GM21381 (cell line): ENCODE data around the gene CFAP97D1.
"Not testable (repeated sequence)": the region's sequence is repeated elsewhere in the genome, so short reads cannot be mapped to it uniquely, and the experiment has no call there.

Source experiments
- ATAC-seq: cut with Tn5 transposase; IDR thresholded peaks from one replicate; pipeline ENCODE4 v1.9.1; 2021; ENCODE audit warnings: mild to moderate bottlenecking, moderate library complexity; ENCODE audit not compliant: unreplicated experiment

The CFAP97D1 gene

DNA sequence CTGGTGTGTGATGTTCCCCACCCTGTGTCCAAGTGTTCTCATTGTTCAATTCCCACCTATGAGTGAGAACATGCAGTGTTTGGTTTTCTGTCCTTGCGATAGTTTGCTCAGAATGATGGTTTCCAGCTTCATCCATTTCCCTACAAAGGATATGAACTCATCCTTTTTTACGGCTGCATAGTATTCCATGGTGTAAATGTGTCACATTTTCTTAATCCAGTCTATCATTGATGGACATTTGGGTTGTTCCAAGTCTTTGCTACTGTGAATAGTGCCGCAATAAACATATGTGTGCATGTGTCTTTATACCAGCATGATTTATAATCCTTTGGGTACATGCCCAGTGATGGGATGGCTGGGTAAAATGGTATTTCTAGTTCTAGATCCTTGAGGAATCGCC, 12.4 kb downstream of the CFAP97D1 start:
- not testable (repeated sequence) for ATAC-seq

DNA sequence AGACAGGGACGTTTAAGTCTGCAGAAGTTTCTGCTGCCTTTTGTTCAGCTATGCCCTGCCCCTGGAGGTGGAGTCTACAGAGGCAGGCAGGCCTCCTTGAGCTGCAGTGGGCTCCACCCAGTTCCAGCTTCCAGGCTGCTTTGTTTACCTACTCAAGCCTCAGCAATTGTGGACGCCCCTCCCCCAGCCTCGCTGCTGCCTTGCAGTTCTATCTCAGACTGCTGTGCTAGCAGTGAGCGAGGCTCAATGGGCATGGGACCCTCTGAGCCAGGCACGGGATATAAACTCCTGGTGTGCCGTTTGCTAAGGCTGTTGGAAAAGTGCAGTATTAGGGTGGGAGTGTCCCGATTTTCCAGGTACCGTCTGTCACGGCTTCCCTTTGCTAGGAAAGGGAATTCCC, 17.8 kb downstream of the CFAP97D1 start:
- not testable (repeated sequence) for ATAC-seq

DNA sequence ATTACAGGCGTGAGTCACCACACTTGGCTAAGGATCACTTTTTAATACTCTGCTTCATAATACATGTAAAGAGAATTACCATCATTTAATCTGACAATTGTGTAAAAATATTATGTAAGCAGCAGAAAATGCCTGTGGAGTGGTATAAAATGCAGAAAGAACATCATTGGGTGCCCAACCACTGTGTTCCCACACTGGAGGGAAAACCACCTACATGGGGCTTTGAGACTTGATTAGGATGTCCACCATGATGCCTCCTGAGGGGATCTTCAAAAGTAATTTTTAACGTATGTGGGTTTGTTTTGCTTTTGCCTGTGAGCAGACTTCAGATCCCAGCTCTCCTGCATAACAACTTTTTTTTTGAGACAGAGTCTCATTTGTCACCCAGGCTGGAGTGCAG, 18.8 kb downstream of the CFAP97D1 start:
- no peak for ATAC-seq

DNA sequence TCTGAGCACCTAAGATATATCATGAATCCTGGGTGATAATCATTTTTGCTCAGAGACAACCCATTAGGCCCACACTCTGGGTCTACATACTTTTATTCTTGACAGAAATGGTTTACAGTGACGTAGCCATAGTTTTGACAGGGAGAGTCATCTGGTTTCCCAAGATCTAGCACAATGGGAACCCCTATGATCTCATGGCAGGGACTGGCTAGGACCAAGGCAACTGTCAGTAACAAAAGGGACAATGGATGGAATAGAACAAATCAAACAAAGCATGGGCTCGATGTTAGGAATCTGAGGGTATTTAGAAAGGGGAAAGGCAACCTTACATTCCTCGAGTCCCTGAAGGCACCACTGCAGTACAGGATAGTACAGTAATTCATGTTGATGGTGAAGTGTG, 20.5 kb downstream of the CFAP97D1 start:
- ATAC-seq: no peak

DNA sequence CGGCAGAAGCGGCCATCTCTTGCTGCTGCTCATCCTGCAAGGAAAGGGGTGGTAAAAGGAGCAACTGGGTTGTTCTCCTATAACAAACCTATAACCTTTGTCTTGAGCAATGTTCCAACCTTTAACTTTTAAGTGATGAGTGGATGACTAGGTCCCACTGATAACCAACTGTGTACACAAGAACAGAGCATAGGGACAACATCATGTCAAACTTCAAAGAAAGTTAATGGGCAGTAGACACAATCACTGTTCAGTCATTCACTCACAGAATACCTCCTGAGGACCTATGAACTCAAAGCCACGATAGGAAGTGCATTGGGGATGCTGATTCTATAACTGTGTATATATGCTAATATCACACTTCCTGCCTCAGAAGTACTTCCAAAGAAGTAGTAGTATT, 21.6 kb downstream of the CFAP97D1 start:
- no peak for ATAC-seq

DNA sequence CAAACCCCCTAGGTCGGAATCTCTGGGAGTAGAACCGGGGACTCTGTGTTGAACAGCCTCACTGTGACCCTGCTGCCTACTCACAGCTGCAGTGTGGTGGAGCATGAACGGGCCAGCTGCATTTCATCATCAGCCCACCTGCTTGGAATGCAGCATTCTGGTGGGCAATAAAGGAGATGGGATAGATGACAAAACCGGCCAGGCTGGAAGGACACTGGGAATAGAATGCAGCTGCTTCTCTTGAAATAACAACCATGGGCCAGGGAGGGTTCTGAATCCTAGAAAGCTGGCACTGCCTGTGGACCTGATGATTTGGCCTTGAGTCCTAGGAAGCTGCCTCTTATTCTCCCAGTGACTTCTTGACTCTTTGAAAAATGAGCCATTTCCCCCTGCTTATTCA, 23.5 kb downstream of the CFAP97D1 start:
- no peak for ATAC-seq

DNA sequence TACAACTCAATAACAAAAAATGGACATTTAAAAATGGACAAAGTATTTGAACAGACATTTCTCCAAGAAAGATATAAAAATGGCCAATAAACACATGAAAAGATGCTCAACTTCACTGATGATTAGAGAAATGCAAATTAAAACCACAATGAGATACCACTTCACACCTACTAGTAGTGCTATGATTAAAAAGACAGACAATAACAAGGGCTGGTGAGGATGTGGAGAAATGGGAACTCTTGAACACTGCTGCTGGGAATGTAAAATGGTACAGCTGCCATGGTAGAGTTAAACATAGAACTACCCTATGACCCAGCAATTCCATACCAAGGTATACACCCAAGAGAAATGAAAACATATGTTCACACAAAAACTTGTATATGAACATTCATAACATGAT, 24.9 kb downstream of the CFAP97D1 start:
- ATAC-seq: no peak

DNA sequence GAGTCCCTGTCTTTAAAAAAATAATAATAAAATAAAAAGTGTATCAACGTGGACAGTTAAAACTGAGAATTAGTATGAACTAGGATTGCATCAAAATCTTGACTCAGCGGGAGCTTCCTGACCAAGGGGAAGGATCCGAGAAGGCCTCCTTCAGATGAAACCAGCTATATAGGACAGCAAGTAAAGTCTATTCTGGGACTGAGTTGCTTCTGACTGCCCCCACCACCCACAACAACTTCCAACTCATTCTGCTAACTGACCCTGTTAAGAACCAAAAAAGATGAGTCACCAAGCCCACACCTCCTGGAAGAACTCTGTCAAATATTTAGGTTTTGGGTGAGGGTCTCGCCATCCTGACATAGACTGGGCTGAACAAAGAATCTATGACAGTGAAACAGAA, 27.8 kb downstream of the CFAP97D1 start:
- no peak for ATAC-seq

DNA sequence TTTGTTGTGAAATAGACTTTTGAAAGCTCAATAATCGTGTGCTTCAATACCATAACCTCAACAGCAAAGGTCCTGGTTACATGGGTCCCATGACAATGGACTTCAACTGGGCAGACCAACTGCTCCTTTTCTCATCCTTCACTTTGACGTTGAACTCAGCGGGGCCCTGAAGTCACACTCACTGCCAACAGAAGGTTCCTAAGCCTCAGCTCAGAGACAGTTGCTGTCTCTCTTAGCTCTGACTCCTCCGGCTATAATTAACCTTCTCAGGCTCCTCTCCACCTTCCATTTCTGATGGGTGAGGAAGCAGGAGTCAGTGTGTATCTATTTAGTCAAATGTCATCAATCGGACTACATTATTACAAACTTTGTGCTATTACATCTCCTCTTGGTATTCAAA, 28.9 kb downstream of the CFAP97D1 start:
- no peak for ATAC-seq

DNA sequence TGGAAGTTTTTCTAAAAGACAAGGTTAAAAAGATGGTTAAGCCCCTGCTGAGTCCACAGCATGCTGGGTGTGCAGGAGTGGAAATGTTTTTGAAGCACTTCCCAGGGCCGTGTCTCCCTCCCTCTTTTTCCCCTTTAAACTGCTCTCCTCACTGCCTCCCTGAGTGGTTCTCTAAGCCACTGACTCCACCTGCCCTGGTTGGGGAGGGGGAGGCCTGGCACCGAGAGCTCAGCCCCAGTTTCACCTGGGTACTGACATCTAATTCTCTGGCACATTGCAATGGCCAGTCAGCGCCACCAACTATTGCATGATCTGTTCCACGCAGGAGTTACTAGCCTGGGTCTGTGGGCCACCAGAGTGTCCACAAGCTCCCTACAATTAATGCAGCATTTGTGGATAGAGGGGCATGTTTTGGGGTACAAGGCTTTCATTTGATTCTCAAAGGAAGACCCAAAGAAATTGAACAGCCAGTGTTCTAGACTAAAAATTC, 30.0 kb downstream of the CFAP97D1 start:
- ATAC-seq: no peak

DNA sequence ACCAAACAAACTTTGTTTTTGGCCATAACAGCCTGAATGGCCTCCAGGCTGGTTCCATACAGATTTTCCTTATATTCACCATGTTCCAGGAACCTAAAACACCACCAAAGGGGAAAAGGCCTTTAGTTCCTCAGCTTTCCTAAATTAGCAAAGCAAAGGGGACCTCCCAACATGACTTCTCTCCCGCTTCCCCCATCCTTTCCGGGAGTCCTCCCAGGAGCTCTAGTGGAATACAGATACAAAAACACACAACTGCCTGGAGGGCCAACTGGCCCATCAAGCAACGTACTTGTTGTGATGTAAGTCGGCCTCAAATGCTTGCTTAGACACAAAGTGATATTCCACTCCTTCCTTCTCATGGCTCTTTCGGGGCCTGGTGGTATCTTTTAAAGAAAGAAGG, 30.6 kb downstream of the CFAP97D1 start:
- no peak for ATAC-seq

DNA sequence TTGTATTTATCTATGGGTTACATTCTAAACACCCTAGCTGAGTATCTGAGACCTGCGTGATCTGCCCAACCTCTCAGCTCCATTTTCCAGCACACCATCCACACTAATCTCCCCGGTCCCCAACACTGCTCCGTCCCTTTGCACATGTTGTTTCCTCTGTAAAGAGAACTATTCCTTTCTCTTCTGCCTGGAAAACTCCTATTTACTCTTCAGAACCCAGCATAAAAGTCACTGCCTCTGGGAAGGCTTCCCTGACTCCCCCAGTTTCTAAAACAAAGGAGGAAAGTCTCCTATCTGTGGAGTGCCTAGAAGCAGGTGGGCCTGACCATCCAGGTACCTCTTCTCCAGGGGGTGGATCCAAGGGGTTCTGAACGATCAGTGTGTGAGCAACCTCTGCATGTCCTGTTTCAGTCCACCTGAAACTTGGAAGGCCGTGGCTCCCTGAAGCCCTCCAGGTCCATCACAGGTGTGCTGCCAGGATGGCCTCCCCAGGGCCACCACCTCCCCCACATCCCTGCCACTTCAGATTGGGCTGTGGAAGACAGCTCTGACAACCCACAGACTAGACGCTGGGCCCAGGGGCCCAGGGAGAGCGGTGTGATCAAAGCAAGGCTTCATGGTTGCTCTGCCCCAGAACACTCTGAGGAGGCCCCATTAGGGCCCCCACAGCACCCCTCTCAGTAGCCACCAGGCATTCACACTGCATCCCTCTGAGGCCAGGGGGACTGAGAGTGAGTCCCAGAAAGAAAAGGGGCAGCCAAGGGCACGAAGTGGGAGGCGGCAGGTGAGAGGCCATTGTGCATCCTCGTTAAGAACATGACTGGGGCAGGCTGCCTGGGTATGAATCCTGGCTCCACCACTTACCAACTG, 32.4 kb downstream of the CFAP97D1 start:
- ATAC-seq: no peak

DNA sequence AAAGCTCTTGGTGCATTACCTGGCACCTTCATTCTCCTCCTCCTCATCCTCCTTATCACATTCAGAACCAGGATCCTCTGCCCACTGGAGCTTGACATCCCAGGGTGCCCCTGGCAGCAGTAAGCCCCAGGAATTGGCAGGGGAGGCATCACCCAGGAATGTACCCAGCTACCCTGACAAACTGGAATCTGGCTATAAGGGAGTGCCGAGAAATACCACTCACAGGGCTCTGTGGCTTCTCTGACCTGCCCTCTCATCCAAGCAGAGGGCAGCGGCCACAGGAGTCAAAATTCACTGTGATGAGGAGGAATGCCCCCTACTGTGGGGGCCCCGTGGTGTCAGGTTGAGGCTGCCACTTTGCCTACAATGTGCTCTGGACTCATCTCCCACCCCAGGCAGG, 33.2 kb downstream of the CFAP97D1 start:
- ATAC-seq: no peak

DNA sequence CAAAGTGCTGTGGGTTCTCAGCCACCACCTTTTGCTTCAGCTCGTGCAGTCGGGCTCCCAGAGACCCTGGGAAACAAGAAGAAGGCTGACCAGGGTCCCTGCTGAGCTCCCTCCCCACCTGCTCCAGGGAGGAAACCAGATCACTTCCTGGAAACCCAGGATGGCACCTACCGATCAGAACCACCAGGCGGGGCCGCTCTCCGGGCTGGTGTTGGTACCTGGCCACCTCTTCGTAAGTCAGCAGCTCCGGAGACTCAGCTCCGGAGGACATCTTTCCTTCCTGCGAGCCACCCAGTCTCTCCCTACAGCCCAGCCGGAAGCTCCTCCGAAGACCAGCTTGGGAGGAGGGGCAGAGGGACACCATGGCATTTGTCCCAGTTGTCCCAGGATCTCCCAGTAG, 33.8 kb downstream of the CFAP97D1 start:
- no peak for ATAC-seq

DNA sequence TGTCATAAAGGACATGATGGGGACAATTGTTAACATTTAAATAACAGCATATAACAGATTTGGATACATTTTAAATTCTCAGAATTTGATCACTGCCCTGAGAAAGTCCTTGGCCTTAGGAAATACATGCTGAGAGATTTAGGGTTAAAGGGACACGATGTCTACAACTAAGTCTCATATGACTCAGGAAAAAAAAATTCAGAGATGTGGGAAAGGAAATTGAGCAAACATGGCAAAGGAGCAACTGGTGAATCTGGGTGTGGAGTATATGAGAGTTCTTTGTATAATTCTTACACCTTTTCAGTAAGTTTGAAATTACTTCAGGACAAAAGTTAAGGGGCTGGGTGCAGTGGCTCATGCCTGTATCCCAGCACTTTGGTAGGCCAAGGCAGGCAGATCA, 34.5 kb downstream of the CFAP97D1 start:
- ATAC-seq: no peak

DNA sequence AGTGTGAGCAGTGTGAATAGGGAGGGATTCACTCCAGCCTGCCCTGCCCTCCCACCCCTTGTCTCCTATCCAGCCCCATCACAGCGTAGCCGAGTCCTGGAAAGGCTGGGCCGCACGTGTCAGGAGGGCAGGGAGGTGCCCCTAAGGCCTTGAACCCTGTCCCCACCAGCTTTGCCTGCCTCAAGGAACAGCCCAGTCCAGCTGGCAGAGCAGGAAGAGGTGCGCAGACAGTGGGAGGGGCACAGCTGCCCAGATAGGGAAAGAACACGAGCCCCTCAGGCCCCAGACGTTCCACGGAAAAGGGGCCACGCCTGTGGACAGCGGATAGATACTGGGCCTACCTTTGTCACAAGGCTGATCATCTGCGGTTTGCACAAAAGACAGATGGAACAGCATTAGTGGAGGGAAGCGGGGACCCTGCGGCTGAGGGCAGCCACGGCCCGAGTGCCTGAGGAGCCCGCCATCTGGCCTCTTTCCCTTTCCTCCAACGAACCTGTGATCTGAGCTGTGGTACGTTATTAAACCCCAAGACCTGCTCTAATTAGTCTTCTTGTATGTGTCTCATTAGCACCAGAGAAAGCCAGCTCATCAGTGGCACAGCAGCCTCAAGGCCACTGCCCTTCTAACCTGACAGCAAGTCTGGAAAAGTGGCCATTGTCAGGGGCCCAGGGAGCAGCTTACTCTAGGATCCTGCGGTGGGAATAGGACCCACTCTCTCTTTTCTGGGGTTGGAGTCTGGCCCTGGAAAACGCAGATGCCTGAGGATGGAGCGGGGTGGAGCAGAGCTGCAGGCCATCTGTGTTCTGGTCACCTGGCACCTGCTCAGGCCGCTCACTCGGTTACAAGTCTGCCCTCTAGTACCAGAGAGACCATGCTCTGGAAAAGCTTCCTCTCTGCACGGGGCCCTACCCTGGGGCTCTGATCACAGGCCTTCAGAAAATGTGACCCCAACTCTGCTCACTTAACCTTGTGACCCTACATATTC, 36.4 kb downstream of the CFAP97D1 start:
- ATAC-seq: no peak

DNA sequence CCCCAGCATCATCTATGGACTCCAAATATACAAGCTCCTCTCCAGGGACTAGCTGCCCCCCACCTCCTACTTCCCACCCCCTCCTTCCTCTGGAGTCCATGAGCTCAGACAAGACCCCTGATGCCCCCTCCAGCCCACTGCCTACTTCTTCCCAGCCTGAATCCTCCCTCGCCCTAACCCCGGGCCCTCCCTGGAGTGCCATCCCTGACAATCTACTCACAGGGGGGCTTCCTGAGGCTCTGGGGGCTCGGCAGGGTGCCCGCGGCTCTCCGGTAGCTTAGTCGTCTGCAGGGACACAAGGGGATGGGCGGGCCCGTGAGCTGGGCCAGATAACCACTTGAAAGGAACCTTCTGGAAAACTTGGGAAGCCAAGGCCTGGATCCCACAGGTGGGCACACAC, 37.6 kb downstream of the CFAP97D1 start:
- no peak for ATAC-seq

DNA sequence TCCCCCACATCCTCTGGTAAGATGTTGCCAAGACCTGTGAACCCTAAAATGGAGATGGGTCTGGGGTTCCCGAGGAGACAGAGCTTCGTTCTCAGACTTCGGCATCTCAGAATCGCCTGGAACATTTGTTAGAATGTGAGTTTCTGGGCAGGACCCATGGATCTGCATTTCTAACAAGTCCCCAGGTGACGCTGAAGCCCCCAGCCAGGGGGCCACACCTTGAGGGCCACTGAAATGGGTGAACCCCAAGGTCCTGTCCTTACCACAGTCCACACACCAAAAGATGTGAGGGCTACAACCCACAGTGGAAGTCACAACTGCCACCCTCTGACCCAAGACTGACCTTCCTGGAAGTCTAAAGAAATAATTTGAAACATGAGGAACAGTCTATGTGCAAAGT, 38.7 kb downstream of the CFAP97D1 start:
- ATAC-seq: no peak

DNA sequence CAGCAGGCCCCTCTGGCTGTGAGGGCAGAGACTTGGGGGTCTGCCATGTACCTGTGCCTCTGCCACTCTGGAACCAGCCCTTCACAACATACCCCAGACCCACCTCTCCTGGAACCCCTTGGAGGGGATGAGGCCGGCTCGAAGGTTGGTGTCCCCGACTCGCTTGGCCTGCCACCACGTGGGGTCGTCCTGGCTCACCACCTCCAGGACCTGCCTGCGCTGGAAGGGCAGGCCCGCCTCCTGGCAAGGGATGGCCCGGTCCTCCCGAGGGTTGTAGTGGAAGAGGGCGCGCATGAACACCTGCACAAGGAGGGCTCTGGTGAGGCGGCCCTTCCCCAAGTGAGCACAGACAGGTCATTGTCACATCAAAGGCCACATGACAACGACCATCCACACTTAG, 40.5 kb downstream of the CFAP97D1 start:
- ATAC-seq: no peak

DNA sequence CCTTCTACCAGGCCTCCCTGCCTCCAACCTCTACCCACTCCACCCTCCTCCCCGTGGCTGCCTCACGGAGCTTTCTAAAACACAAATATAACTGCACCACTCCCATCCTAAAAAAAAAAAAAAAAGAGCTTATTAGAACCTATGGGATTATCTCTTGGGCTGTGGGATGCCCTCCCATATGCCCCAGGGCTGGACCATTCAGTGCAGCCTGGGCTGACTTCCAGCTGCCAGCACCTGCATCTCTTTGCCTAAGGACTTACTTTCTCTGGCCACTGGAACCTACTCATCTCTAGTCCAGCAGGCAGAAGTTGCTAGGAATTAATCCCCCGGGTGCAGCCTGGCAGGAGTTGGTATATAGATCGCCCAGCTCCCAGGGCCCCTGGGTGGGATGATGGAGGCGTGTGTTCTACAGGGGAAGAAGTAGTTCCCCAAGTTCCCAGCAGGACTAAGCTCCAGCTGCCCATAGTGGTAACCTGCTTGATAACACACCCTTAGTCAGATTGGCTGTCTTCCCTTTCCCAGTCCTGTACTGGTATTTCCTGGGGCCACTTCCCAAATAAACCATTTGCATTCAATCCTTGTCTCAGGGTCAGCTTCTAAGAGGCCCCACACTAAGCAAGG, 42.4 kb downstream of the CFAP97D1 start:
- no peak for ATAC-seq

DNA sequence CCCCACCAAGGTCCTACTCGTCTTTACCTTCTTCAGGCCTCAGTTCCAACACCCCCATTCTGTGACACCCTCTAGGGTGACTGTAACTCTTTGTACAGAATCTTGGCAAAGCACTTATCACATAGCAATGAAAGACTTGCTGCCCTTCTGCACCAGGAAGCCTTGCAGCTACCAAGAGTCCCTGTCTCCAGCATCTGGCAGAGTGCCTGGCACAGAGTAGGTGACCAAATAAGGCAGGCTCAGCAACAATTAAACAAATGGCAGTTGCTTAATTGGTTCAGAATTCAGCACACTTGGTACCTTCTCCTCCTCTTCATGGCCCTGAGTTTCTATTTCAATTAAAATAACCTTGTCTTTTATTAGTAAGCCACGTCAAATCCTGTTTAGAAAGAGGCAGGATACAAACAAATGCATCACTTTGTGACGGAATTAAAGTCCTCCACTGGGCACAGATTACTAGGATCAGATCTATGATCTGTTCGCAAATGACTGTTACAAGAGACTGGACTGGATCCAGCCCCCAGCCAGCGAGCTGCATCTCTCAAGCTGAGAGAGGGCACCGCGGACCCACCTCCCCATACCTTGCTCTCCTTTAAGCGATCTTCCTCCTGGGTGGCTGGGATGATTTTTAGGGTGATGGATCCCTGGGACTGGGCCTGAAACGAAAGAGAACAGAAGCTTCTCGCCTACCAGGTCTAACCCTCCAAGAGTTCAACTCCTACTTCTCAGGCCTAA, 43.3 kb downstream of the CFAP97D1 start:
- ATAC-seq: no peak
